Urinary bladder (tissue), 4 donors: ENCODE results near the gene H1-8. TPM values are rescaled to one million over a fixed set of nuclear protein-coding genes. Genes with fewer than 3 reads are reported as not detected.

ENCODE experiments used
- DNase-seq: peaks from one replicate; pipeline ENCODE4 v3.0.0-alpha.2; 2015; ENCODE audit errors: extremely low spot score
- H3K27ac ChIP-seq: one replicate; pipeline ENCODE4 v1.5.1; 2013; ENCODE audit warnings: low read depth, mild to moderate bottlenecking, moderate library complexity
- H3K36me3 ChIP-seq: one replicate; pipeline ENCODE4 v1.6.1; 2013; ENCODE audit warnings: mild to moderate bottlenecking, moderate library complexity; ENCODE audit not compliant: insufficient read depth
- H3K4me1 ChIP-seq: one replicate; pipeline ENCODE4 v1.6.1; 2013; ENCODE audit warnings: mild to moderate bottlenecking, moderate library complexity; ENCODE audit not compliant: insufficient read depth
- H3K4me3 ChIP-seq: one replicate; pipeline ENCODE4 v1.5.1; 2013; ENCODE audit warnings: low read depth, low read length
- WGBS: extraction: QIAGEN DNeasy Blood & Tissue Kit; methylation state at CpG from one replicate; pipeline ENCODE4 v1.1.7; 2013; 5-methylcytosine and 5-hydroxymethylcytosine counted together
- polyA plus RNA-seq: library from polyadenylated mRNA; stranded (reverse); fragments of 200-250 nt; gene quantifications from one replicate; pipeline ENCODE4 v1.2.3, GENCODE V29; 2013
- total RNA-seq: library from RNA; depleted of rRNA; stranded (reverse); fragments of >200 nt; gene quantifications from one replicate; pipeline ENCODE4 v1.2.3, GENCODE V29; 2014
- donor health status: healthy with polysubstance abuse.
- donor health status: healthy.

The H1-8 gene
- total and polyA plus RNA-seq, 2 donors, result not detected

- no peak overlapping the region for H3K27ac ChIP-seq
- no peaks in the 10 kb centered on the region for H3K4me1 ChIP-seq
- 96% methylated on average over 10 of the region's 10 CpGs for WGBS
- no peak for DNase-seq
- no peaks in the 10 kb centered on the region for H3K36me3 ChIP-seq
- H3K4me3 ChIP-seq, result no peak overlapping the region
Observed at GRCh38 chr3:129519449-129519848, 23.5 kb upstream of the H1-8 start.

DNA sequence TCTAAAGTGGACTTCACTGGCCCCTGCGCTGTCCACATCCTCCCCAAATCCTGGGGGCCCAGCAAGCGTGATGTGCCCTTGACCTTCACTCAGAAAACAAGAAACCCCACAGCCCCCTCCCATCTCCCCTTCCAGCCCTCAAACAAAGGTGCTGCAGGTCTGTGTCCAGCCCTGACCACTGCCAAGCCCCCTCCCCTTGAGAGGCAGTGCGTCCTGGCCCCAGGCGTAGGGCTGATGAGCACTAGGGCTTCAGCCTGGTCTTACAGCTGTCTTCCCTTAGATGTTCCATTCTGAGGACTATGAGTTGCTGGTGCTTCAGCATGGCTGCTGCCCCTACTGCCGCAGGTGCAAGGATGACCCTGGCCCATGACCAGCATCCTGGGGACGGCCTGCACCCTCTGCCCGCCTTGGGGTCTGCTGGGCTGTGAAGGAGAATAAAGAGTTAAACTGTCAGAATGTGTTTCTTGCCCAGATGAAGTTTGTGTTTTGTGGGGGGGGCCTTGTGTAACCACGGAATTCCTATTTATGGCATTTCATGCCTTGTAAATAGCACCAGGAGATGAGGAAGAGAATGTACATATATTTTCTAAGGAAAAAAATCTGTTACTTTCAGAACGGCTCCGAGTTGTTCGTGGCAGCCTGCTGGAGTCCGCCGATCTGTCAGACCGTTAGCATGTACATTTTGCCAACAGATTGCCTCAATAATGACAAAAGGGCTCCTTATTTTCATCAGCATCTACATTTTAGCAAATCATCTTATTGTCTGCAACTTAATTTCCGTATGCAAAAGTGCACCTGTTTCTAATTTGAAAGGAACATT, 22.9 kb upstream of the H1-8 start:
- H3K27ac ChIP-seq, result no peak overlapping the region
- no peak for DNase-seq

DNA sequence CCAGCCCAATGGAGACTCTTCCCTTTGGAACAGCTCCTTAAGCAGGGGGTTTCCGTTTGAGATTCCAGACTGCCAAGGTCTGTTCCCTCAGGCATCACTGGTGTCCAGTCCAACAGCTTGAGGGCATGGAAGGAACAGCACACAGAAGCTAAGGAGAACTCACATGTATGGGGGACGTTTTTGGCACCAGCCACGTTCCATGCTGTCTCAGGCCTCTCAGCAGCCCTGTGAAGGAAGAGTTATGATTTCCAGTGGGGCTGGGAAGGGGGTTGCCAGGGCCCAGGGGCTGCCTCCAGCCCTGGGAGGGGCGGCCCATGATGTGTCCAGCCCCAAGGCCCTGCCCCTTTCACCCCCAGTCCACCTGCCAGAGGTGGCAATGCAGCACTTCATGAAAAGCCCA, 22.0 kb upstream of the H1-8 start:
- 77% methylated on average over 4 of the region's 4 CpGs for WGBS
- Histone ChIP-seq H3K27ac (no peak overlapping the region), H3K4me3 (no peak overlapping the region), H3K4me1 (no peaks in the 10 kb centered on the region), H3K36me3 (no peaks in the 10 kb centered on the region)
- no peak for DNase-seq

More for the DNA sequence above, 22.9 kb upstream of the H1-8 start:
- Histone ChIP-seq H3K4me3 (no peak overlapping the region), H3K36me3 (no peaks in the 10 kb centered on the region), H3K4me1 (no peaks in the 10 kb centered on the region)
- WGBS, result 92% methylated on average over 15 of the region's 15 CpGs

DNA sequence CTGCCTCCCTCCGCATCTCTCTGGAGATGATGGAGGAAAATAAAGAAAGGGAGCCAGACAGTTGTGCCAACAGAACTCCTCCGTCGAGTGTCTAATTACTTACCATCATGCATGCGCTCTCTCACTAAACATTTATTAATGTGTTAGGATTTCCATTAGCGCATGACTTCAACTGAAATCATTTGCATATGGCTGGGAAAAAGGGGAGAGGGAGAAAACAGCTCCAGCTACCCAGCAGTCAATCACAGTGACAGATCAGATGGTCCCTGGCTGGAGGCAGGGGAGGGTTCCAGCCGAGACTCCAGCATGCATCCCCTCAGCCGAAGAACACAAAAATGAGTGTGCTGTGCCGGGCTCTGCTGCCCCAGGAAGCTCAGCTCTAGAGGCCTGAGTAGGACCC, 21.4 kb upstream of the H1-8 start:
- WGBS, result 80% methylated on average over 8 of the region's 8 CpGs

GRCh38 chr3:129522953-129523352, 20.0 kb upstream of the H1-8 start:
- Histone ChIP-seq H3K36me3 (no peaks in the 10 kb centered on the region), H3K4me3 (no peak overlapping the region)
- WGBS, result 89% methylated on average over 5 of the region's 5 CpGs

More for the DNA sequence above, 21.4 kb upstream of the H1-8 start:
- Histone ChIP-seq H3K27ac (no peak overlapping the region), H3K4me1 (no peaks in the 10 kb centered on the region), H3K36me3 (no peaks in the 10 kb centered on the region), H3K4me3 (no peak overlapping the region)
- DNase-seq, result no peak

GRCh38 chr3:129524081-129524480, 18.9 kb upstream of the H1-8 start:
- Histone ChIP-seq H3K36me3 (no peaks in the 10 kb centered on the region), H3K27ac (no peak overlapping the region), H3K4me3 (no peak overlapping the region), H3K4me1 (no peaks in the 10 kb centered on the region)
- WGBS, result 75% methylated on average over 4 of the region's 4 CpGs
- no peak for DNase-seq

More at GRCh38 chr3:129522953-129523352, 20.0 kb upstream of the H1-8 start:
- no peak for DNase-seq
- no peak overlapping the region for H3K27ac ChIP-seq
- H3K4me1 ChIP-seq, result no peaks in the 10 kb centered on the region

GRCh38 chr3:129525341-129525968, 17.5 kb upstream of the H1-8 start:
- H3K27ac ChIP-seq, result no peak overlapping the region
- no peaks in the 10 kb centered on the region for H3K36me3 ChIP-seq
- H3K4me3 ChIP-seq, result no peak overlapping the region
- H3K4me1 ChIP-seq, result no peaks in the 10 kb centered on the region
- no peak for DNase-seq
- 81% methylated on average over 8 of the region's 8 CpGs for WGBS

DNA sequence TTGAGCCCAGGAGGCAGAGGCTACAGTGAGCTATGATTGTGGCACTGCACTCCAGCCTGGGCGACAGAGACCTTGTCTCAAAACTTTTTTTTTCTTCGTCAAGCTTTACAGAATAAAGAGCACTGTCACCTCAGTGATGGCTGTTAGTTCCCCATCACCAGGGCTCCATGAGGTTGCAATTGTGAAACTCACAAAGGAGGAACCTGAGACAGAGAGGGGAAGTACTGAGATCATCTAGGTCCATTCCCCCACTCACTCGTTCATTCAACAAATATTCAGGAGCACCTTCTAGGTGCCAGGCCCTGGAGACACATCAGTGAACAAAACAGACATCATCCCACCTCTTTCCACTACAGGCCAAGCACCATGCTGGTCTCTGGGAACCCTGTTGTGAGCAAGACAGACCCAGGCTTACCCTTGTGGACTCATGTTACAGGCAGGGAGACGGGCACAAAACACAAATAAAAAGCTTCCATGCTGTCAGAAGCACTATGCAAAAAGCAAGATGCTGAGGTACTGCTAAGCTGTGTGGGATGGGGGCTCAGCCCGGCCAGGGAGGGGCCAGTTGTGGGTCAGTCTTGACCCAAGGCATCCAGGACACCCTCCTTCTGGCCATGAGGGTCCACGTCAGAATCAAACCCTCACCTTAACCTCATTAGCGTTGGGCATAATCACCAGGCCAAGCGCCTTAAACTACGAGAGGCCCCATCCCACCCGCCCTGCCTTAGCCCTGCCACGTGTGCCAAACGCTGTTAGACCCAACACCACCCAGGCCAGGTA, 16.7 kb upstream of the H1-8 start:
- Histone ChIP-seq H3K4me3 (no peak overlapping the region), H3K4me1 (no peaks in the 10 kb centered on the region), H3K36me3 (no peaks in the 10 kb centered on the region), H3K27ac (no peak overlapping the region)
- no peak for DNase-seq
- 82% methylated on average over 12 of the region's 12 CpGs for WGBS

DNA sequence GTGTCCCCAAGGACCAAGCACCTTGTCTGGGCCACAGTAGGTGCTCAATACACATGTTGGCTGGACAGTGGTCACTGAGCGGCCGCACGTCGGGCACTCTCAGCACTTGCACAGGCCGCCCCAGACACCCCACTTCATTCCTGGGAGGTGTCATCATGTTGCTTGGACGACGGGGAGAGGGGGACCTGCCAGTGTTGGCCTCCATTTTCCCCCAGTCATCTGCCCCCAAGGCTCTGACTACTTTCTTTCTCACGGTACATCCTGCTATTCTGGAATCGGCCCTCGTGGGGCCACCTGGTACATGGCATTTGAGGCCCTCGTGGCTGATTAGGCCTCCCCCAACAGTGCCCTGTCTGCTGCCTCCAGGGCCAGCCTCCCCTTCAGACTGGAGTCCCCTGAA, 15.7 kb upstream of the H1-8 start:
- WGBS, result 92% methylated on average over 11 of the region's 11 CpGs
- no peak for DNase-seq

DNA sequence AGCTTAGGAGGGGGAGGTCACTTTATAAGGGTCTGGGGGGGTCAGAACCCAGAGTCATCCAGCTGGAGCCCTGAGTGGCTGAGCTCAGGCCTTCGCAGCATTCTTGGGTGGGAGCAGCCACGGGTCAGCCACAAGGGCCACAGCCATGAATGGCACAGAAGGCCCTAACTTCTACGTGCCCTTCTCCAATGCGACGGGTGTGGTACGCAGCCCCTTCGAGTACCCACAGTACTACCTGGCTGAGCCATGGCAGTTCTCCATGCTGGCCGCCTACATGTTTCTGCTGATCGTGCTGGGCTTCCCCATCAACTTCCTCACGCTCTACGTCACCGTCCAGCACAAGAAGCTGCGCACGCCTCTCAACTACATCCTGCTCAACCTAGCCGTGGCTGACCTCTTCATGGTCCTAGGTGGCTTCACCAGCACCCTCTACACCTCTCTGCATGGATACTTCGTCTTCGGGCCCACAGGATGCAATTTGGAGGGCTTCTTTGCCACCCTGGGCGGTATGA, 14.3 kb upstream of the H1-8 start, which contains the start of gene RHO:
Gene RHO, plus strand, starts transcription at position 51 of the 512 bp plus-strand sequence. Its CDS starts 95 bp downstream, at position 146.
- WGBS, result 96% methylated on average over 18 of the region's 18 CpGs
- no peaks in the 10 kb centered on the region for H3K36me3 ChIP-seq
- H3K4me3 ChIP-seq, result no peak within 1 kb of the TSS
- H3K27ac ChIP-seq, result no peak within 1 kb of the TSS
- no peaks in the 10 kb centered on the region for H3K4me1 ChIP-seq
- no peak for DNase-seq

More for the DNA sequence above, 15.7 kb upstream of the H1-8 start:
- Histone ChIP-seq H3K4me1 (no peaks in the 10 kb centered on the region), H3K36me3 (no peaks in the 10 kb centered on the region), H3K27ac (no peak overlapping the region), H3K4me3 (no peak overlapping the region)

GRCh38 chr3:129529436-129530210, 13.4 kb upstream of the H1-8 start:
- no peak overlapping the region for H3K27ac ChIP-seq
- no peak for DNase-seq
- no peaks in the 10 kb centered on the region for H3K4me1 ChIP-seq
- H3K36me3 ChIP-seq, result no peaks in the 10 kb centered on the region
- no peak overlapping the region for H3K4me3 ChIP-seq
- WGBS, result 79% methylated on average over 12 of the region's 12 CpGs

GRCh38 chr3:129530251-129530791, 12.7 kb upstream of the H1-8 start:
- Histone ChIP-seq H3K36me3 (no peaks in the 10 kb centered on the region), H3K4me3 (no peak overlapping the region), H3K27ac (no peak overlapping the region), H3K4me1 (no peaks in the 10 kb centered on the region)
- WGBS, result 46% methylated on average over 6 of the region's 6 CpGs
- no peak for DNase-seq

DNA sequence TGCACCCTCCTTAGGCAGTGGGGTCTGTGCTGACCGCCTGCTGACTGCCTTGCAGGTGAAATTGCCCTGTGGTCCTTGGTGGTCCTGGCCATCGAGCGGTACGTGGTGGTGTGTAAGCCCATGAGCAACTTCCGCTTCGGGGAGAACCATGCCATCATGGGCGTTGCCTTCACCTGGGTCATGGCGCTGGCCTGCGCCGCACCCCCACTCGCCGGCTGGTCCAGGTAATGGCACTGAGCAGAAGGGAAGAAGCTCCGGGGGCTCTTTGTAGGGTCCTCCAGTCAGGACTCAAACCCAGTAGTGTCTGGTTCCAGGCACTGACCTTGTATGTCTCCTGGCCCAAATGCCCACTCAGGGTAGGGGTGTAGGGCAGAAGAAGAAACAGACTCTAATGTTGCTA, 12.2 kb upstream of the H1-8 start:
- H3K4me3 ChIP-seq, result no peak overlapping the region

More for the DNA sequence above, 12.2 kb upstream of the H1-8 start:
- Histone ChIP-seq H3K4me1 (no peaks in the 10 kb centered on the region), H3K36me3 (no peaks in the 10 kb centered on the region), H3K27ac (no peak overlapping the region)
- WGBS, result 98% methylated on average over 13 of the region's 13 CpGs
- DNase-seq, result no peak
